GM19463 (cell line): ENCODE data around the gene ZSWIM9.

Experiments
- ATAC-seq: cut with Tn5 transposase; IDR thresholded peaks from one replicate; pipeline ENCODE4 v1.9.1; 2021; ENCODE audit warnings: mild to moderate bottlenecking, moderate library complexity; ENCODE audit not compliant: unreplicated experiment

ZSWIM9 gene

GRCh38 chr19:48174445-48175030, 4.1 kb downstream of the ZSWIM9 start:
- no peak for ATAC-seq

GRCh38 chr19:48175578-48175977, 5.1 kb downstream of the ZSWIM9 start:
- no peak for ATAC-seq

- no peak for ATAC-seq
These were observed 5.7 kb downstream of the ZSWIM9 start for GRCh38 chr19:48176226-48176625.

GRCh38 chr19:48181505-48181904, 11.0 kb downstream of the ZSWIM9 start:
- no peak for ATAC-seq

GRCh38 chr19:48182434-48182833, 12.0 kb downstream of the ZSWIM9 start:
- ATAC-seq = no peak

GRCh38 chr19:48183356-48183755, 12.9 kb downstream of the ZSWIM9 start:
- no peak for ATAC-seq

GRCh38 chr19:48186015-48186414, 15.5 kb downstream of the ZSWIM9 start:
- ATAC-seq = no peak

- ATAC-seq = no peak
These were observed 16.1 kb downstream of the ZSWIM9 start for GRCh38 chr19:48186541-48186991.

GRCh38 chr19:48190288-48190884, 19.9 kb downstream of the ZSWIM9 start:
- no peak for ATAC-seq

- no peak for ATAC-seq
These were observed 20.4 kb downstream of the ZSWIM9 start for GRCh38 chr19:48190885-48191284.

- ATAC-seq = no peak
These were observed 22.3 kb downstream of the ZSWIM9 start for GRCh38 chr19:48192750-48193149.

GRCh38 chr19:48194041-48194843, 23.8 kb downstream of the ZSWIM9 start:
- no peak for ATAC-seq

- no peak for ATAC-seq
These were observed 24.7 kb downstream of the ZSWIM9 start for GRCh38 chr19:48194844-48195830.

- ATAC-seq = no peak
These were observed 25.9 kb downstream of the ZSWIM9 start for GRCh38 chr19:48196321-48196763.

GRCh38 chr19:48196933-48197665, 26.6 kb downstream of the ZSWIM9 start:
- no peak for ATAC-seq

- no peak for ATAC-seq
These were observed 32.8 kb downstream of the ZSWIM9 start for GRCh38 chr19:48203222-48203793.

- ATAC-seq = peak; percentile 96
These were observed 33.5 kb downstream of the ZSWIM9 start for GRCh38 chr19:48203794-48204628.

- ATAC-seq = no peak
These were observed 36.1 kb downstream of the ZSWIM9 start for GRCh38 chr19:48206397-48207093.
